HG02852 (cell line): Measurements from ENCODE around the gene PCDHB11.
"Not testable (repeated sequence)": the region's sequence is repeated elsewhere in the genome, so short reads cannot be mapped to it uniquely, and the experiment has no call there.

Experiments used
- ATAC-seq: cut with Tn5 transposase; IDR thresholded peaks from one replicate; pipeline ENCODE4 v1.9.1; 2021; ENCODE audit warnings: mild to moderate bottlenecking, moderate library complexity; ENCODE audit not compliant: unreplicated experiment

PCDHB11 gene

DNA sequence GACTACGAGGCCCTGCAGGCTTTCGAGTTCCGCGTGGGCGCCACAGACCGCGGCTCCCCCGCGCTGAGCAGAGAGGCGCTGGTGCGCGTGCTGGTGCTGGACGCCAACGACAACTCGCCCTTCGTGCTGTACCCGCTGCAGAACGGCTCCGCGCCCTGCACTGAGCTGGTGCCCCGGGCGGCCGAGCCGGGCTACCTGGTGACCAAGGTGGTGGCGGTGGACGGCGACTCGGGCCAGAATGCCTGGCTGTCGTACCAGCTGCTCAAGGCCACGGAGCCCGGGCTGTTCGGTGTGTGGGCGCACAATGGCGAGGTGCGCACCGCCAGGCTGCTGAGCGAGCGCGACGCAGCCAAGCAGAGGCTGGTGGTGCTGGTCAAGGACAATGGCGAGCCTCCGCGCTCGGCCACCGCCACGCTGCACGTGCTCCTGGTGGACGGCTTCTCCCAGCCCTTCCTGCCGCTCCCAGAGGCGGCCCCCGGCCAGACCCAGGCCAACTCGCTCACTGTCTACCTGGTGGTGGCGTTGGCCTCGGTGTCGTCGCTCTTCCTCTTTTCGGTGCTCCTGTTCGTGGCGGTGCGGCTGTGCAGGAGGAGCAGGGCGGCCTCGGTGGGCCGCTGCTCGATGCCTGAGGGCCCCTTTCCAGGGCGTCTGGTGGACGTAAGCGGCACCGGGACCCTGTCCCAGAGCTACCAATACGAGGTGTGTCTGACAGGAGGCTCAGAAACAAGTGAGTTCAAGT, 15.1 kb upstream of the PCDHB11 start:
- ATAC-seq: not testable (repeated sequence)

DNA sequence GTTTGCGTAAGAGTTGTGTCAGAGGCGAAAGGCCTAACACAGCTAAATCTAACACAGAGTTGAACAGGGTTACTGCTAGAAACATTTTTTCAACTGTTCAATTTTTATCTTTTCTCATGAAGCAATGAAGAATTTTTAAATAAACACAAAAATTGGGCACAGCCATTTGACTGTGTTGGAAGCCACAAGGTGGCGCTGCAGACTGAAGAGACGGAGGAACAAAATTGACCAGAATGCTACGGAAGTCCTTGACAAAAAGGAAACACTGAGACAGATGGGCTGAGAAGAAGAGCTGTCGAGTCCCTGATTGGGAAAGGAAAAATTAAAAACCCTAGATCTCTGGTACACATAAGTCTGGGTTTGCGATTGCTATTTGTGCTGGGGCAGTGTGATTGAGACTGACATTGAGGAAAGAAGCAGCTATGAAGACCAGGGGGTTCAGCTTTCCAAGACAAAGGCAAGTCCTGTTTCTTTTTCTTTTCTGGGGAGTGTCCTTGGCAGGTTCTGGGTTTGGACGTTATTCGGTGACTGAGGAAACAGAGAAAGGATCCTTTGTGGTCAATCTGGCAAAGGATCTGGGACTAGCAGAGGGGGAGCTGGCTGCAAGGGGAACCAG, 12.4 kb upstream of the PCDHB11 start, which contains the start of gene PCDHB9:
Gene PCDHB9 (plus strand): TSS at position 265 of the 616 bp plus-strand sequence. CDS start 158 bp downstream, at position 423.
- no peak for ATAC-seq

DNA sequence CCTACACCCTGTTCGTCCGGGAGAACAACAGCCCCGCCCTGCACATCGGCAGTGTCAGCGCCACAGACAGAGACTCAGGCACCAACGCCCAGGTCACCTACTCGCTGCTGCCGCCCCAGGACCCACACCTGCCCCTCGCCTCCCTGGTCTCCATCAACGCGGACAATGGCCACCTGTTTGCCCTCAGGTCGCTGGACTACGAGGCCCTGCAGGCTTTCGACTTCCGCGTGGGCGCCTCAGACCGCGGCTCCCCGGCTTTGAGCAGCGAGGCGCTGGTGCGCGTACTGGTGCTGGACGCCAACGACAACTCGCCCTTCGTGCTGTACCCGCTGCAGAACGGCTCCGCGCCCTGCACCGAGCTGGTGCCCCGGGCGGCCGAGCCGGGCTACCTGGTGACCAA, 10.7 kb upstream of the PCDHB11 start:
- not testable (repeated sequence) for ATAC-seq

DNA sequence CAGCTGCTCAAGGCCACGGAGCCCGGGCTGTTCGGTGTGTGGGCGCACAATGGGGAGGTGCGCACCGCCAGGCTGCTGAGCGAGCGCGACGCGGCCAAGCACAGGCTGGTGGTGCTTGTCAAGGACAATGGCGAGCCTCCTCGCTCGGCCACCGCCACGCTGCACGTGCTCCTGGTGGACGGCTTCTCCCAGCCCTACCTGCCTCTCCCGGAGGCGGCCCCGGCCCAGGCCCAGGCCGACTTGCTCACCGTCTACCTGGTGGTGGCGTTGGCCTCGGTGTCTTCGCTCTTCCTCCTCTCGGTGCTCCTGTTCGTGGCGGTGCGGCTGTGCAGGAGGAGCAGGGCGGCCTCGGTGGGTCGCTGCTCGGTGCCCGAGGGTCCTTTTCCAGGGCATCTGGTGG, 10.3 kb upstream of the PCDHB11 start:
- not testable (repeated sequence) for ATAC-seq

DNA sequence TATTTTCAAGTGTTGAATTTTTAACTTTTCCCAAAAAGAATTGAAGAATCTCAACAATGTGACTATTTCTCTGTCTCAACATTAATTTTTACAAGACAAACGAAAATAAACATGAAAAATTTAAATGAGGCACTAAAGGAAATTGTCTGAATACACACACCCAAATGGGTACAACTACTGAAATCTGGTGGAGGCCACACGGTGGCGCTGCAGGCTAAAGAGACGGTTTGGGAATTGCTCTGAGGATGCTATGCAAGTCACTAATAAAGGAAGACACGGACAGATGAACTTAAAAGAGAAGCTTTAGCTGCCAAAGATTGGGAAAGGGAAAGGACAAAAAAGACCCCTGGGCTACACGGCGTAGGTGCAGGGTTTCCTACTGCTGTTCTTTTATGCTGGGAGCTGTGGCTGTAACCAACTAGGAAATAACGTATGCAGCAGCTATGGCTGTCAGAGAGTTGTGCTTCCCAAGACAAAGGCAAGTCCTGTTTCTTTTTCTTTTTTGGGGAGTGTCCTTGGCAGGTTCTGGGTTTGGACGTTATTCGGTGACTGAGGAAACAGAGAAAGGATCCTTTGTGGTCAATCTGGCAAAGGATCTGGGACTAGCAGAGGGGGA, 7.2 kb upstream of the PCDHB11 start, which contains the start of gene PCDHB10:
Gene PCDHB10 (plus strand): TSS at position 244 of the 616 bp plus-strand sequence. CDS start 200 bp downstream, at position 444.
- no peak for ATAC-seq

DNA sequence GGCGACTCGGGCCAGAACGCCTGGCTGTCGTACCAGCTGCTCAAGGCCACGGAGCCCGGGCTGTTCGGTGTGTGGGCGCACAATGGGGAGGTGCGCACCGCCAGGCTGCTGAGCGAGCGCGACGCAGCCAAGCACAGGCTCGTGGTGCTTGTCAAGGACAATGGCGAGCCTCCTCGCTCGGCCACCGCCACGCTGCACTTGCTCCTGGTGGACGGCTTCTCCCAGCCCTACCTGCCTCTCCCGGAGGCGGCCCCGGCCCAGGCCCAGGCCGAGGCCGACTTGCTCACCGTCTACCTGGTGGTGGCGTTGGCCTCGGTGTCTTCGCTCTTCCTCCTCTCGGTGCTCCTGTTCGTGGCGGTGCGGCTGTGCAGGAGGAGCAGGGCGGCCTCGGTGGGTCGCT, 5.1 kb upstream of the PCDHB11 start:
- ATAC-seq: not testable (repeated sequence)

DNA sequence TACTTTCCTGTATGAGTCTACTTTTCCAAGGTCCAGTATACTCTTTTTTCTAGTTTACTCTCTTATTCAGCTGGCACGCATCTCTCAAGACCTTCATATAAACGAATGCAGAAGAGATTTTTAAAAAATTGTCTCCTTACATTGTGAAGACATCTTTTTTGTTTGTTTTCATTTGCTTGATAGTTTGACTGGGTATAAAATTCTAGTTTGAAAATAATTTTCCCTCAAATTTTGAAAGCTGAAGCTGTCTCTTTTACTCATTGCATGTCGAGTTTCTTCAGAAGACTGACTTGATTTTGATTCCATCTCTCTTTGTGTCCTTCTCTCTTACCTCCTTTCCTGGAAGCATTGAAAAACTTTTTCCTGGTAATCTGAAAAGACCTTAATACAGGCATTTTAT, 3.1 kb upstream of the PCDHB11 start:
- ATAC-seq: no peak

DNA sequence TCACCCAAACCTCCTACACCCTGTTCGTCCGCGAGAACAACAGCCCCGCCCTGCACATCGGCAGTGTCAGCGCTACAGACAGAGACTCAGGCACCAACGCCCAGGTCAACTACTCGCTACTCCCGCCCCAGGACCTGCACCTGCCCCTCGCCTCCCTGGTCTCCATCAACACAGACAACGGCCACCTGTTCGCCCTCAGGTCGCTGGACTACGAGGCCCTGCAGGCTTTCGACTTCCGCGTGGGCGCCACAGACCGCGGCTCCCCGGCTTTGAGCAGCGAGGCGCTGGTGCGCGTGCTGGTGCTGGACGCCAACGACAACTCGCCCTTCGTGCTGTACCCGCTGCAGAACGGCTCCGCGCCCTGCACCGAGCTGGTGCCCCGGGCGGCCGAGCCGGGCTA, 1.7 kb downstream of the PCDHB11 start:
- not testable (repeated sequence) for ATAC-seq

DNA sequence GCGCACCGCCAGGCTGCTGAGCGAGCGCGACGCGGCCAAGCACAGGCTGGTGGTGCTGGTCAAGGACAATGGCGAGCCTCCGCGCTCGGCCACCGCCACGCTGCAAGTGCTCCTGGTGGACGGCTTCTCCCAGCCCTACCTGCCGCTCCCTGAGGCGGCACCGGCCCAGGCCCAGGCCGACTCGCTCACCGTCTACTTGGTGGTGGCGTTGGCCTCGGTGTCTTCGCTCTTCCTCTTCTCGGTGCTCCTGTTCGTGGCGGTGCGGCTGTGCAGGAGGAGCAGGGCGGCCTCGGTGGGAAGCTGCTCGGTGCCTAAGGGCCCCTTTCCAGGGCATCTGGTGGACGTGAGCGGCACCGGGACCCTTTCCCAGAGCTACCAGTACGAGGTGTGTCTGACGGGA, 2.2 kb downstream of the PCDHB11 start:
- not testable (repeated sequence) for ATAC-seq

DNA sequence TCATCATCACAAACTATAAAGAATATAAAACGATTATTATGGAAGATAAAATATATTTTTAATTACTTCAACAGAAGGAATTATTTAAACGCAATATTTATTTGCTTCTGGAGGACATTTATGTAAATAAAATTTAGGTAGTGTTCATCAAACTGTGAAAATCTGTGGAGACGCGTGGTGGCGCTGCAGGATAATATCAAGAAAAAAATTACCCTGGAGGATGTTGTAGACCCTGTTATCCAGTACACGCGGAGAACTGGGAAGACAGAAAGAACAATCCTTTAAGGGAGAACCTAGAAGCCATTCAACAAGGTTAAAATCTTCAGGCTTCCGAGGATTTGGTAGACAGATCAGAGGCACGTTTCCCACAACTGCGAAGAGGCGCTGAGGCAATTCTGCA, 9.1 kb downstream of the PCDHB11 start, which contains the start of gene PCDHB12:
Gene PCDHB12 (plus strand): TSS at position 242 of the 400 bp plus-strand sequence. CDS start 189 bp downstream, outside the sequence.
- no peak for ATAC-seq

DNA sequence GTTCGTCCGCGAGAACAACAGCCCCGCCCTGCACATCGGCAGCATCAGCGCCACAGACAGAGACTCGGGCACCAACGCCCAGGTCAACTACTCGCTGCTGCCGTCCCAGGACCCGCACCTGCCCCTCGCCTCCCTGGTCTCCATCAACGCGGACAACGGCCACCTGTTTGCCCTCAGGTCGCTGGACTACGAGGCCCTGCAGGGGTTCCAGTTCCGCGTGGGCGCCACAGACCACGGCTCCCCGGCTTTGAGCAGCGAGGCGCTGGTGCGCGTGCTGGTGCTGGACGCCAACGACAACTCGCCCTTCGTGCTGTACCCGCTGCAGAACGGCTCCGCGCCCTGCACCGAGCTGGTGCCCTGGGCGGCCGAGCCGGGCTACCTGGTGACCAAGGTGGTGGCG, 10.9 kb downstream of the PCDHB11 start:
- not testable (repeated sequence) for ATAC-seq

DNA sequence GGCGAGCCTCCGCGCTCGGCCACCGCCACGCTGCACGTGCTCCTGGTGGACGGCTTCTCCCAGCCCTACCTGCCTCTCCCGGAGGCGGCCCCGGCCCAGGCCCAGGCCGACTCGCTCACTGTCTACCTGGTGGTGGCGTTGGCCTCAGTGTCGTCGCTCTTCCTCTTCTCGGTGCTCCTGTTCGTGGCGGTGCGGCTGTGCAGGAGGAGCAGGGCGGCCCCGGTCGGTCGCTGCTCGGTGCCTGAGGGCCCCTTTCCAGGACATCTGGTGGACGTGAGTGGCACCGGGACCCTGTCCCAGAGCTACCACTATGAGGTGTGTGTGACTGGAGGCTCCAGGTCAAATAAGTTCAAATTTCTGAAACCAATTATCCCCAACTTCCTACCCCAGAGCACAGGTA, 11.4 kb downstream of the PCDHB11 start:
- ATAC-seq: not testable (repeated sequence)

DNA sequence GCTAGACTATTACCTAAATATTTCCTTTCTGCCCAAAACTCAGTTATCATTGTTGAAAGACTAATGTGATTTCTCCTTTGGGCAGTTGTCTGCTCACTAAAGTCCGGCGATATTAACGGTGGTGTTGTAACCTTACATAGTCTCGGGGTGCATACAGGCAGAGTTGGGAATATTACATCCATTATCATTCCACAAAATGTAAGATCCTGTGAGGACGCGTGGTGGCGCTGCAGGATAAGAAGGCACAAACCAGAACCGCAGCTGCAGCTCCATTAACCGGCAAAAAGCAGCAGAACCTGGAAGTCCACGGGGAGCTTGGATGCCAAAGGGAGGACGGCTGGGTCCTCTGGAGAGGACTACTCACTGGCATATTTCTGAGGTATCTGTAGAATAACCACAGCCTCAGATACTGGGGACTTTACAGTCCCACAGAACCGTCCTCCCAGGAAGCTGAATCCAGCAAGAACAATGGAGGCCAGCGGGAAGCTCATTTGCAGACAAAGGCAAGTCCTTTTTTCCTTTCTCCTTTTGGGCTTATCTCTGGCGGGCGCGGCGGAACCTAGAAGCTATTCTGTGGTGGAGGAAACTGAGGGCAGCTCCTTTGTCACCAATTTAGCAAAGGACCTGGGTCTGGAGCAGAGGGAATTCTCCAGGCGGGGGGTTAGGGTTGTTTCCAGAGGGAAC, 14.4 kb downstream of the PCDHB11 start, which contains the start of gene PCDHB13:
Gene PCDHB13 (plus strand): TSS at position 264 of the 684 bp plus-strand sequence. CDS start 205 bp downstream, at position 469.
- ATAC-seq: not testable (repeated sequence)

DNA sequence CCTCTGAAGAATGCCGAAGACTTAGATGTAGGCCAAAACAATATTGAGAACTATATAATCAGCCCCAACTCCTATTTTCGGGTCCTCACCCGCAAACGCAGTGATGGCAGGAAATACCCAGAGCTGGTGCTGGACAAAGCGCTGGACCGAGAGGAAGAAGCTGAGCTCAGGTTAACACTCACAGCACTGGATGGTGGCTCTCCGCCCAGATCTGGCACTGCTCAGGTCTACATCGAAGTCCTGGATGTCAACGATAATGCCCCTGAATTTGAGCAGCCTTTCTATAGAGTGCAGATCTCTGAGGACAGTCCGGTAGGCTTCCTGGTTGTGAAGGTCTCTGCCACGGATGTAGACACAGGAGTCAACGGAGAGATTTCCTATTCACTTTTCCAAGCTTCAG, 15.2 kb downstream of the PCDHB11 start:
- not testable (repeated sequence) for ATAC-seq

DNA sequence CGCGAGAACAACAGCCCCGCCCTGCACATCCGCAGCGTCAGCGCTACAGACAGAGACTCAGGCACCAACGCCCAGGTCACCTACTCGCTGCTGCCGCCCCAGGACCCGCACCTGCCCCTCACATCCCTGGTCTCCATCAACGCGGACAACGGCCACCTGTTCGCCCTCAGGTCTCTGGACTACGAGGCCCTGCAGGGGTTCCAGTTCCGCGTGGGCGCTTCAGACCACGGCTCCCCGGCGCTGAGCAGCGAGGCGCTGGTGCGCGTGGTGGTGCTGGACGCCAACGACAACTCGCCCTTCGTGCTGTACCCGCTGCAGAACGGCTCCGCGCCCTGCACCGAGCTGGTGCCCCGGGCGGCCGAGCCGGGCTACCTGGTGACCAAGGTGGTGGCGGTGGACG, 16.1 kb downstream of the PCDHB11 start:
- not testable (repeated sequence) for ATAC-seq

DNA sequence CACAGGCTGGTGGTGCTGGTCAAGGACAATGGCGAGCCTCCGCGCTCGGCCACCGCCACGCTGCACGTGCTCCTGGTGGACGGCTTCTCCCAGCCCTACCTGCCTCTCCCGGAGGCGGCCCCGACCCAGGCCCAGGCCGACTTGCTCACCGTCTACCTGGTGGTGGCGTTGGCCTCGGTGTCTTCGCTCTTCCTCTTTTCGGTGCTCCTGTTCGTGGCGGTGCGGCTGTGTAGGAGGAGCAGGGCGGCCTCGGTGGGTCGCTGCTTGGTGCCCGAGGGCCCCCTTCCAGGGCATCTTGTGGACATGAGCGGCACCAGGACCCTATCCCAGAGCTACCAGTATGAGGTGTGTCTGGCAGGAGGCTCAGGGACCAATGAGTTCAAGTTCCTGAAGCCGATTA, 16.6 kb downstream of the PCDHB11 start:
- ATAC-seq: not testable (repeated sequence)

DNA sequence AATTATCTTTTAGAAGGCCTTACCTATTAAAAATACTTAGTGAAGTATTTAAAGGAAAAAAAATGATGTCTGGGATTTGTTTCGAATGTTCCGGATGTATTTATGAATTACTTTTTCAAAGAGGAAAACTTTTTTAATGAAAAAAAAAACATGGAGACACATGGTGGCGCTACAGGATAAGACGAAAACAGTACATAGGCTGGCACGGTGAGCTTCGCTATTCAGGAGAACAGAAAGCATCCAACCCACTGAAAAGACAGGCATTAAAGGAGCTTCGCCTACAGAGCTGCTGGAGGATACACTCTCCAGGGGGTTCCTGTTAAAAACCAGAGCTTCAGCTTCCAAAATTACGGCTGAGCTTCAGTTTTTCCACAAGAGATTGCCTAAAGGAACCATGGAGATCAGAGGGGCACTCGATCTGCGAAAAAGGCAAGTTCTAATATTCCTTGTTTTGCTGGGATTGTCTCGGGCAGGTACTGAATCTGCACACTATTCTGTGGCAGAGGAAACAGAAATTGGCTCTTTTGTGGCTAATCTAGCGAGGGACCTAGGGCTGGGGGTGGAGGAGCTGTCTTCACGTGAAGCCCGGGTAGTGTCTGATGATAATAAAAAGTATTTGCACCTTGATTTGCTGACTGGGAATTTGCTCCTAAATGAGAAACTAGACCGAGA, 23.8 kb downstream of the PCDHB11 start, which contains the start of gene PCDHB14:
Gene PCDHB14 (plus strand): TSS at position 232 of the 672 bp plus-strand sequence. CDS start 163 bp downstream, at position 395.
- no peak for ATAC-seq

DNA sequence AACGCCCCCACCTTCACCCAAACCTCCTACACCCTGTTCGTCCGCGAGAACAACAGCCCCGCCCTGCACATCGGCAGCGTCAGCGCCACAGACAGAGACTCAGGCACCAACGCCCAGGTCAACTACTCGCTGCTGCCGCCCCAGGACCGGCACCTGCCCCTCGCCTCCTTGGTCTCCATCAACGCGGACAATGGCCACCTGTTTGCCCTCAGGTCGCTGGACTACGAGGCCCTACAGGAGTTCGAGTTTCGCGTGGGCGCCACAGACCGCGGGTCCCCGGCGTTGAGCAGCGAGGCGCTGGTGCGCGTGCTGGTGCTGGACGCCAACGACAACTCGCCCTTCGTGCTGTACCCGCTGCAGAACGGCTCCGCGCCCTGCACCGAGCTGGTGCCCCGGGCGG, 25.4 kb downstream of the PCDHB11 start:
- ATAC-seq: not testable (repeated sequence)

DNA sequence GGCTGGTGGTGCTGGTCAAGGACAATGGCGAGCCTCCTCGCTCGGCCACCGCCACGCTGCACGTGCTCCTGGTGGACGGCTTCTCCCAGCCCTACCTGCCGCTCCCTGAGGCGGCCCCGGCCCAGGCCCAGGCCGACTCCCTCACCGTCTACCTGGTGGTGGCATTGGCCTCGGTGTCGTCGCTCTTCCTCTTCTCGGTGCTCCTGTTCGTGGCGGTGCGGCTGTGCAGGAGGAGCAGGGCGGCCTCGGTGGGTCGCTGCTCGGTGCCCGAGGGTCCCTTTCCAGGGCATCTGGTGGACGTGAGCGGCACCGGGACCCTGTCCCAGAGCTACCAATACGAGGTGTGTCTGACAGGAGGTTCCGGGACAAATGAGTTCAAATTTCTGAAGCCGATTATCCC, 26.0 kb downstream of the PCDHB11 start:
- ATAC-seq: not testable (repeated sequence)

DNA sequence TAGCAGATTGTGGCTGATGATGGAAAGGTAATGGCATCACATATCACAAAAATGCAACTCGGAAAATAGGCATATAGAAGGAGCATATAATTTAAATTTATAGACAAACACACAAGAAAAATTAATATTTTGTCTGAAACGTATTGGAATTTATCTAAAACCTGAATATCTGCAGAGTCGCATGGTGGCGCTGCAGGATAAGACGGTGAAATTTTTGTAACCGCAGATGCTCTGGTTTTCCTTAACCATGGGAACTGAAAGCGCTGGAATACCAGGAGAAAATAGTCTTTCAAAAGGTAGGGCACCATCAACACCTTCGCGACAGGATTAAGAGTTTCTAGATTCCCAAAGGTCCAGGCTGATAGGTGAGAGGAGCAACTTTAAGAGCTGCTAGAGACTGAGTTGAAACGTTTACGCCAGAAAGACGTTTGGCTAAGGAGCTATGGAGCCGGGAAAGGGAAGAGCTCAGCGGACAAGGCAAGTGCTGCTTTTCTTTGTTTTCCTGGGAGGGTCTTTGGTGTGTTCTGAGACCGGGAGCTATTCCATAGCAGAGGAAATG, 34.8 kb downstream of the PCDHB11 start:
- ATAC-seq: no peak
